Tibial nerve (tissue), 4 donors: ENCODE measurements around the gene TBC1D22A. TPM values are rescaled to one million over a fixed set of nuclear protein-coding genes. Genes with fewer than 3 reads are reported as not detected.

ENCODE experiments used
- DNase-seq, 2 donors: peaks; one replicate each; pipeline ENCODE4 v3.0.0-alpha.2; 2019; ENCODE audit warnings: low spot score in 2 of 2
- H3K27ac ChIP-seq, 4 donors: fragments of 200-600 bp; sonication (generic) in 3 of 4; one replicate each; pipeline ENCODE4 v1.5.1; 2017 to 2019; ENCODE audit warnings: mild to moderate bottlenecking in 1 of 4
- H3K27me3 ChIP-seq, 2 donors: fragments of 200-600 bp; sonication (generic) in 1 of 2; one replicate each; pipeline versions ENCODE4 v1.5.1 to v1.6.0; 2017 to 2019
- H3K36me3 ChIP-seq, 3 donors: fragments of 200-600 bp; sonication (generic); one replicate each; pipeline ENCODE4 v1.5.1; 2018 to 2019
- H3K4me1 ChIP-seq, 4 donors: fragments of 200-600 bp; sonication (generic) in 3 of 4; one replicate each; pipeline ENCODE4 v1.5.1; 2017 to 2019
- H3K4me3 ChIP-seq, 4 donors: fragments of 200-600 bp; sonication (generic) in 3 of 4; one replicate each; pipeline ENCODE4 v1.5.1; 2017 to 2019; ENCODE audit warnings: mild to moderate bottlenecking in 1 of 4, moderate library complexity in 1 of 4
- H3K9me3 ChIP-seq, 4 donors: fragments of 200-600 bp; sonication (generic) in 3 of 4; one replicate each; pipeline ENCODE4 v1.5.1; 2017 to 2019
- EP300 ChIP-seq, 2 donors: sonication (generic); formaldehyde crosslinking; IDR thresholded peaks; one replicate each; pipeline ENCODE4 v1.6.1; 2017; ENCODE audit warnings: antibody characterized with exemption in 2 of 2, mild to moderate bottlenecking in 1 of 2
- POLR2A ChIP-seq, 2 donors: fragments of 450-650 bp; IDR thresholded peaks; one replicate each; pipeline ENCODE4 v1.6.1; 2017; ENCODE audit warnings: antibody characterized with exemption in 2 of 2, mild to moderate bottlenecking in 2 of 2, moderate library complexity in 2 of 2
- WGBS, 2 donors: methylation state at CpG; one replicate each; pipeline ENCODE4 v1.1.5; 2018; 5-methylcytosine and 5-hydroxymethylcytosine counted together
- total RNA-seq, 4 donors: library from RNA; depleted of rRNA; stranded (reverse); fragments of >200 nt; gene quantifications; one replicate each; pipeline ENCODE4 v1.1.0, GENCODE V29; 2016
- TF ChIP-seq, protein P1 (sequence below), 5 experiments: fragments of 200-600 bp in 3 of 5; fragments of 450-650 bp in 2 of 5; sonication (generic) in 3 of 5; IDR thresholded peaks; one replicate each; pipeline ENCODE4 v1.5.1; 2016 to 2019; ENCODE audit warnings: antibody characterized with exemption in 5 of 5, mild to moderate bottlenecking in 3 of 5, moderate library complexity in 2 of 5

TBC1D22A gene
- total RNA-seq, 4 donors from 2014 or later = 27.3 to 35.4 (median 29.3) TPM

DNA sequence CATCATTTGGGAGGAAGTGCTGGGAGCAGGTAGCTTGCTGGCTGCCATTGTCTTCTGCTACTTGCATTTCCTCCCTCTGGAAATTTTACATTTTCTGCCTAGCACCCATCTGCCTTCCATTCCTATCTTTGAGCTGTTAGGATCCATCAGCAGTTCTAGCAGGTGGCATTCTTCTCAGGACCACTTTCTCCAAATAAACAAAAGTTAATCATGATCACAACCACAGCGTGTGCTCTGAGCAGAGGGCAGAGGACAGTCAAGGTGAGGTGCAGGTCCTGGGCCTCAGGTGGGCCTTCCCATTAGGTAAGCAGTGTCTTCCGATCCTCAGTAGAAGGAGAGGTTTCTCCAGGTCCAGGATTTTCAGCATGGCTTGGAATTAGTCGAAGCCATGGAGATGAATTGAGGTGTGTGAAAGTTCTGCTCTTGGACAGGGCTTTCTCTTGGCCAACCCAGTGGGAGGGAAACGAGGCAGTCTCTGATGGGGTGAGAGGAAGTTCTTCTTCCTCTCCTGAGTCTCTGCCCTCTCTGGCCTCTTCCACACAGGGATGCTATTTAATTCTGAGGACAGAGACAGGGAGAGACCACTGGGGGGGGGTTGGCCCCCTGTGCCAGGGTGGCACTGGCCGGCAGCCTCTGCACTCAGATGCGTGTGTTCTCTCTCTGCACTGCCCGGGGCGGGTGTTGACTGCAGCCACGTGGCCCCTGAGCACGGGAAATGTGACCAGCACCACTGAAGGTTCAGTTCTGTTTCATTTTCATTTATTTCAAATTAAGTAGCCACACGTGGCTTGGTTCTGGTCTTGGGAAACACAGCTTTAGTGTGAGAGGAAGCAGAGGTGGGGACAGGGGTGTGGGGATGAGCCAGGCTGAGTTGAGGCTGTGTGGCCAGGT lies 170.8 kb downstream of the TBC1D22A start:
- Histone ChIP-seq H3K9me3 (no peaks in the 10 kb centered on the region), H3K4me3 (no peak overlapping the region), H3K36me3 (peaks cover 0 to 20% (median 0%) of the 10 kb centered on the region in 3 donors), H3K27ac (no peak overlapping the region), H3K4me1 (peaks cover 0 to 27% (median 5%) of the 10 kb centered on the region in 4 donors), H3K27me3 (no peaks in the 10 kb centered on the region)
- TF ChIP-seq, protein P1, sequence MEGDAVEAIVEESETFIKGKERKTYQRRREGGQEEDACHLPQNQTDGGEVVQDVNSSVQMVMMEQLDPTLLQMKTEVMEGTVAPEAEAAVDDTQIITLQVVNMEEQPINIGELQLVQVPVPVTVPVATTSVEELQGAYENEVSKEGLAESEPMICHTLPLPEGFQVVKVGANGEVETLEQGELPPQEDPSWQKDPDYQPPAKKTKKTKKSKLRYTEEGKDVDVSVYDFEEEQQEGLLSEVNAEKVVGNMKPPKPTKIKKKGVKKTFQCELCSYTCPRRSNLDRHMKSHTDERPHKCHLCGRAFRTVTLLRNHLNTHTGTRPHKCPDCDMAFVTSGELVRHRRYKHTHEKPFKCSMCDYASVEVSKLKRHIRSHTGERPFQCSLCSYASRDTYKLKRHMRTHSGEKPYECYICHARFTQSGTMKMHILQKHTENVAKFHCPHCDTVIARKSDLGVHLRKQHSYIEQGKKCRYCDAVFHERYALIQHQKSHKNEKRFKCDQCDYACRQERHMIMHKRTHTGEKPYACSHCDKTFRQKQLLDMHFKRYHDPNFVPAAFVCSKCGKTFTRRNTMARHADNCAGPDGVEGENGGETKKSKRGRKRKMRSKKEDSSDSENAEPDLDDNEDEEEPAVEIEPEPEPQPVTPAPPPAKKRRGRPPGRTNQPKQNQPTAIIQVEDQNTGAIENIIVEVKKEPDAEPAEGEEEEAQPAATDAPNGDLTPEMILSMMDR (IDR thresholded peaks at IDR 0.05) = no peak
- TF ChIP-seq POLR2A (IDR thresholded peaks at IDR 0.05) (no peak), EP300 (IDR thresholded peaks at IDR 0.05) (no peak)
- DNase-seq = no peak
- WGBS, 2 donors = 94 to 95% methylated on average over 10 to 11 of the region's 11 CpGs

- Histone ChIP-seq H3K27me3 (no peaks in the 10 kb centered on the region), H3K9me3 (no peaks in the 10 kb centered on the region), H3K4me1 (peaks cover 0 to 27% (median 5%) of the 10 kb centered on the region in 4 donors), H3K27ac (peak overlapping the region in 2 of 4 donors; percentile 11 to 51), H3K4me3 (no peak overlapping the region), H3K36me3 (peaks cover 0 to 20% (median 0%) of the 10 kb centered on the region in 3 donors)
- TF ChIP-seq POLR2A (IDR thresholded peaks at IDR 0.05) = no peak
- no peak for TF ChIP-seq EP300 (IDR thresholded peaks at IDR 0.05)
- TF ChIP-seq, protein P1 (IDR thresholded peaks at IDR 0.05) = no peak
- no peak for DNase-seq
- WGBS, 2 donors = 84 to 94% methylated on average over 14 of the region's 14 CpGs
These were observed 171.8 kb downstream of the TBC1D22A start for GRCh38 chr22:46934172-46934745.

DNA sequence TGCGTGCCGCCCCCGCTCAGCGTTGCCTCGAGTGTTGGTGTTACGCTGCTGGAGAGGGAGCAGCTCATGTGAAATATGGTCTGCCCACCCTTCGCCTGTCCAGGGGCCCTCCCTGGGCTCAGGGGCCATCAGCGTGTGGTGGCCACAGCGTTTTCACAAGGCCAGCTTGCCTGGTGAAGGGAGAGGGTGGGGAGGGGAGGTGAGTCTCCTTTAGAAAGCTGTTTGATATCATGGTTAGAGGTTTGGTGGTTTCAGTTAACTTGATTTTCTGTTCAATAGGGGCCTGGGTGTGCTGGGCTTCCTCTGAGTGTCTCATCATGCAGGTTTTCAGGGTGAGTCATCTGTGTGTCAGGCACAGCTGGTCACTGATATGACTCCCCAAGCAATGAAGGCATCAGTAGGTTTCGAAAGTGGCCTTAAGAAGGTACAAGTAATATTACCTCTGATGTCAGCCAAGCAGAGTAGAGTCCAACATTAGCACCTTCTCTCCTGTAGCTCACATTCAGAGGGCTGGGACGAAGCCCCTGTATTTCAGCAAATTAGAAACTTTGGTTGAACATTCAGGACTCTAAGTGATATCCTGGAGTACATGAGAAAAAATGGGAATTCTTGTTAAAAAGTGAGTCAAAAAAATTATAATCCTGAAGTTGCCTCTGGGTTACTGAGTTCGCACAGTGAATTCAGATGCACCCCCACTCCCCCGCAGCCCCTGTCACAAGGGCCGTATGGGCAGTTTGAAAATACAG lies 172.5 kb downstream of the TBC1D22A start:
- WGBS, 2 donors = 81 to 86% methylated on average over 14 of the region's 14 CpGs

DNA sequence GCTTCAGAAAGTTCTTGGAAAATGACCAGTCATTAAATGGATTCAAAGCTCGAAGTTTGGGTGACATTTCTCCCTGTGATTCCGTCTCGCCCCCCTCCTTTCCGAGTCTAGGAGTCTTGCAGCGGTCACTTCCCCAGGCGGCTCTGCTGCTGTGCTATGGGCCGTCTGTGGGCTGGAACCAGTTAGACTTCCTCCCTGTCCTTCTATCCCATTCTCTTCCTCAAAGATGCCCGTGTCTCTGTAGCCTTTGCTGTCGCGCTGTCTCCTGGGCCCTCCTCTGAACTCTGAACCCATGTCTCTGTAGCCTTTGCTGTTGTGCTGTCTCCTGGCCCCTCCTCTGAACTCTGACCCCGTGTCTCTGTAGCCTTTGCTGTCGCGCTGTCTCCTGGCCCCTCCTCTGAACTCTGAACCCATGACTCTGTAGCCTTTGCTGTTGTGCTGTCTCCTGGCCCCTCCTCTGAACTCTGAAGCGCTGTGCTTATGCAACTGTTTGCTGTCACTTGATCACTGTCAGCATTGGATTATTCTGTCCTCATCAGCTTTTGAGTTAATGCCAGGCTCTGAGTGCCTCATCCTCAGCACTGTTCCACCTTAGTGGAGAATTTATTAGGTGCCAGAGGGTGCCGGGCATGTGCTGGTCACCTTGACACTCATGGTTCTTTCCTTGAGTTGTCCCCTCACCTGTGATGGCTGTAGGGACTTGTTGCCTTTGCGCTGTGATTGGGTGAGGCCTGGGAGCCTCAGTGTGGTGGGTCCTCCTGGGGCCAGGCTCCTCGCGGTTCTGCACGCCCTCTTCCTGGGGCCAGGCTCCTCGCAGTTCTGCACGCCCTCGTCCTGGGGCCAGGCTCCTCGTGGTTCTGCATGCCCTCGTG lies 173.3 kb downstream of the TBC1D22A start:
- Histone ChIP-seq H3K27ac (peak overlapping the region in 3 of 4 donors; percentile 11 to 66 (median 30)), H3K4me3 (no peak overlapping the region), H3K27me3 (no peaks in the 10 kb centered on the region), H3K36me3 (peaks cover 0 to 11% (median 0%) of the 10 kb centered on the region in 3 donors), H3K9me3 (no peaks in the 10 kb centered on the region), H3K4me1 (peaks cover 0 to 27% (median 5%) of the 10 kb centered on the region in 4 donors)
- TF ChIP-seq POLR2A (IDR thresholded peaks at IDR 0.05) = no peak
- TF ChIP-seq, protein P1 (IDR thresholded peaks at IDR 0.05) = no peak
- TF ChIP-seq EP300 (IDR thresholded peaks at IDR 0.05) = no peak
- 52 to 73% methylated on average over 23 to 24 of the region's 24 CpGs for WGBS, 2 donors
- DNase-seq = no peak

More for the DNA sequence above, 172.5 kb downstream of the TBC1D22A start:
- TF ChIP-seq POLR2A (IDR thresholded peaks at IDR 0.05) (no peak), EP300 (IDR thresholded peaks at IDR 0.05) (no peak)
- TF ChIP-seq, protein P1 (IDR thresholded peaks at IDR 0.05) = no peak
- H3K4me1 ChIP-seq = peaks cover 0 to 27% (median 5%) of the 10 kb centered on the region in 4 donors
- H3K27me3 ChIP-seq = no peaks in the 10 kb centered on the region
- DNase-seq = no peak
- no peak overlapping the region for H3K4me3 ChIP-seq
- H3K9me3 ChIP-seq = no peaks in the 10 kb centered on the region
- peaks cover 0 to 14% (median 0%) of the 10 kb centered on the region in 3 donors for H3K36me3 ChIP-seq
- H3K27ac ChIP-seq = peak overlapping the region in 3 of 4 donors; percentile 11 to 51 (median 29)
